Germinal center (tissue), 1 donor: Measurements from ENCODE around the gene AK8.
"Not testable (repeated sequence)": the region's sequence is repeated elsewhere in the genome, so short reads cannot be mapped to it uniquely, and the experiment has no call there.

ENCODE experiments used
- DNase-seq: peaks from one replicate; pipeline ENCODE4 v3.0.0; 2012; ENCODE audit warnings: mixed read lengths, low spot score

AK8 gene

DNA sequence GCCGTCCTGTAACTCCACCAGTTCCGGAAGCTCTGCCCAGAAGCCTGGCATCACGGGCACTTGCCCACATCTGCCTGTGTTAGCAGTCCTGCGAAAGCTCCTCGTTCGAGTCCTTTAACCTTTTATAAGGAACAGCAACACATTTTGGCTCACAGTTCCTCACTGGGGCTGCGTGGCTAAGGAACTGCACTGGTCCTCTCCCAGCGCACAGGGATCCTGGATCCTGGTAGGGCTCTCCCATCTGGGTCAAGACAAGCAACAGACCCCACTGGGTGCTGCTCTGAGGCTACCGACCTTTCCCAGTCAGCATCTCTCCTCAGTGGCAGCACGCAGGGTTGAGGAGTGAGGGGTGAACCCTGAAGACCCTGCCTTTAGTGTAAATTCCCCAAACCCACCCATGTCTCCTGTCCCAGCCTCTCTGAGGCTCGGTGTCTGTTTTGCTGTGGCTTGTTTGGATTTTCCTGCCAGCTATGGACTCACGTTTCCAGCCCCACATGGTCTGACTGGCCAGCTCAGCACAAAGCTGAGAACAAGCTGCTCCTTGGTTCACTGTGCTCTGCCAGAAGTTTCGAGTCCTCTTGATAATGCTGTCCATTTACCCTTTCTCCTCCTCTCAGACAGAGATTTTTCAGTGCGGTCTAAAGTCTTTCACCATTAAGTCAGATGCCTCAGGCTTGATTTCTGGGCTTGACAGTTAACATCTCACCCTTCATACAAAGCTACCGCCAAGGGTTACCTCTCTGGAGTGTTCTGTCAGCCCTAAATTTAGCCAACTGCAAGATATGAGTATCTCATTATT is 80.0 kb downstream of the AK8 start:
- no peak for DNase-seq

DNA sequence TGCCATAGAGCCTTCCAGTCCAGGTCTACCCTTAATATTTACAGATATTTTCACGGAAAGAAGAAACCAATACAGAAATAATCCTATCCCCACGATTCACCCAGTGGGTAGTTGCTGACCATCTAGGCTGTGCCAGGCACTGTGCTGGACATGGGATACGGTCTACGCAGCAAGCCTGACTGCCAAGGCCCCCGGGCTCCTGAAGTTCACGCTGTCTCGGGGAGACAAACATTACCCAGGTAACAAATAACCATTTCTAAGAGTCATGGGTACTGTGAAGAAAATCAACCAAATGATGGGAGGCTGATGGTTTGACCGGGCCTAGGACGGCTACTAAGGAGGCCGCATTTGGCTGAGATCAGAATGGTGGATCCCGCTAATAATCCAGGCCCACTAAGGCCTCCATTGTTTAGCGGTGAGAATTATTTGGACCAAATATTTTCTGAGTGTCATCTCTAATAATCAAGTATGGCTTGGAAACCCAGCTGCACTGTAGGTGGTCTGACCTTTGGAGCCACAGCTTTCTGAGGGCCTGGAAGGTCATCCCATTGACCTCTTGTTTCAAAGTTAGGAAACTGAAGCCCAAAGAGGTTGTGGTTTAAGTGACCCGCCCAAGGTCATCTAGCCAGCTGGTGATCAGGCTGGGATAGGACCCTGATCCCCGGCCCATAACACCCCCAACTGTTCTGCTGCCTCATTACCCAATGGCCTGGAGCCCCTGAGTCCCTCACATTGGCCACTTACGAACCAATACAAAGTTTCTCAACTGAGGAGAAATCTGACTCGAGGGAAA is 82.4 kb downstream of the AK8 start:
- no peak for DNase-seq

DNA sequence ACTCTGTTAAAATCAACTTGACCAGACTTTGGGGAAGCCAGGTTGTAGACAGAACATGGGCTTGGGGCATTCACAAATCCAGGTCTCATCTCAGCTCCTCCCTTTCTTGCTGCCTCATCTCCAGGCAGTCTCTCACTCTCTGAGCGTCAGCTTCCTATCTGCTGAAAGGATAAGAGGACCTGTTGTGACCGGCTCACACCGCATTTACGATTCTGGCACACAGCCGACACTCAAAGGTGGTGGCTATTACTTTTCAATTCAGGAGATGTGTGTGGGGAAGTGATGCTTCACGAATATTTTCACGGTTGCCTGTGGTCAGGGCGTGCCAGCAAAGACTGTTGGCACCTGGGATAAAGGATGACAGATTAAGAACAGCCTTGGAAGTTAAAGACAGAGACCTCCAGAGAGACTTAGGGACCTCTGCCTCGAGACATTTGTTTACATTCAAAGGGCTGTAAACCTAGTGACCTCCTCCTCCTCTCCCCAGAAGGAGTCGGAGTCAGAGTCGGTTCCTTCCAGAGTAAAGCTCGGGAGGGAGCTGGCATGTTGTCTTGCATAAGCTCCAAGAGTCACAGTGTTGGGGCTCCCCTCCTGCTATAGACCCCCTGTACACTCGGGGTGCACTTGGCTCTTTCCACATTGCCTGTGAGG is 83.2 kb downstream of the AK8 start:
- no peak for DNase-seq

DNA sequence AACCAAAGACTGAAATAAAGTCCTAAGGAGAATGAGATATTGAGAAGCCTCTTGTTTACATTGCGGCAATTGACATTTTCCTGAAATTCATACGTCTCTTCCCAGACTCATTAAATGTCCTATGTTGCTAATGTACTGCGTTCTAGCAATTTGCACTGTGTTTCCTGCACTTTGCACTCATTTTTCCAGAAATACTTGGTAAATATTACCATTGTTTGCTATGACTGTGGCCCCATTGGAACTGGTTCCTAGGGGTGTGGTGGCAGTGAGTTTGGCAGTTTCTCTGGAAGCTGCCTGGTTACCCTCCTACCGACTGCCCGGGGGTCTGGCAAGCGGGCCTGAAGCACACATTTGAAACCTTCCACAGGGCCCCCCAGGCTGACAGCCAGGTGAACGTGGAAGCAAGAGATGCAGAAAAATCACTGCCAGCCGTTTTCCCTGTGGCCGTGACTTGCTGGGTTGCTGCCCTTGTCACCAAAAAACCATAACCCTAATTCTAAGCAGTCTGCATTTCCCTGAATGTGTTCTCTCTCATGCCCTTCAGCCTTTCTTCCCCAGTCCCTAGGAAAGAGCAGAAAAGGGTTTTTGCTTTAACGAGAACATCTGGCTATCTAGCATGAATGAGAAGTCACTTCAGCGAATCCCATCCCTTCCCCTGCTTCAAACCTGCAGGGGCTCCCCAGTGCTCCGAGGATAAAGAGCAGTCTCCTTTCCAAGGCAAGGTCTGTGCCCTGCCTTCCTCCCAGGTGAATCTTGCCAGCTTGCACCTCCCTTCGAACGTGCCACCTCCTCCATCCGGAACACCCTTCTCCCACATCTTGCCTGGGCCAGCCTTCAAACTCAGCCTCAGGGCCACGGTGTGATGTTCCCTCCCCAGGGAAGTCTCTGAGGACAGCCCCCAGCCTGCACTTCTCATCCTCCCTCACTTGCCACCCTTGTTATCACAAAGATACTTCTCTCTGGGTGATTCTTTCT is 84.2 kb downstream of the AK8 start:
- no peak for DNase-seq

DNA sequence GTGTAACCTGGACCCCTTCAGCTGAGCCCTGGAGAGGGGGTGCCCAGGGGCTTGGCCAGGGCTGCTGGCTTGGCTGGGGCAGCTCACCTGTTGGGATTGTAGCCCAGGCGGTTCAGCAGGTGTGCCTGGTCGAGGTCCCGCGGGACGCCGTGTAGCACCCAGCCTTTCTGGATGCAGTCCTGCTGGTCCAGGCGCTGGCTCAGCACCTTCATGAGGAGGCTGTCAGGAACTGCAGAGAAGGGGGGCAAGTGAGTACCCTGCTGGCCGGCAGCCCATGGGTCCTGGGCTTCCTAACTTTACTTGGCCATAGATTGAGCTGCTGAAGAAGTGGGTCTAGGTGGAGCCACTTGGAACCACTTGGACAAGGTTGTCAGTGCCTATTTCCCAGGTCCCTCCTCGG is 85.5 kb downstream of the AK8 start:
- no peak for DNase-seq

DNA sequence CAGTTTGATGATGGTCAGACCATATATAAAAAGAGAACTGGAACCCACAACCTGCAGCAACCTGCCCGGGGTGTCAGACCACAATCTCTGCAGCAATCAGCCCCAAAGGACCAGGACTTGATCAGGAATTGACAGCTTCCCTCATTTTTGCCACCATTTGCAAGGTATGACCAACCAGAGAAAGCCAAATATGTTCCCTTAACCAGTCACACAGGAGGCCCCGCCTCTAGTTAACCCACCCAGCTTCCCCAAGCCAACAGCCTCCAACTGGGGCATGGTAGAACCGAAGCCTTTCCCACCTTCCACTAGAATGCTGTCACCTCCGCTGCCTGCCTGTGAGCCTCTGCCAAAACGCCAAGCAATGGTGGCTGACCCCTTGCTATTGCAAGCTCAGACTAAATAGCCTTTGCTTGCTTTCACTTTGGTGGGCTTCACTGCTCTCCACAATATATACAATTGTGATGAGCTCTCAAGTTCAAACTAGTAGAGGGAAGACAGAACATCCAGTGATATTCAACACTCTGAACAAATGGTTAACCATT is 86.3 kb downstream of the AK8 start:
- DNase-seq, result no peak

DNA sequence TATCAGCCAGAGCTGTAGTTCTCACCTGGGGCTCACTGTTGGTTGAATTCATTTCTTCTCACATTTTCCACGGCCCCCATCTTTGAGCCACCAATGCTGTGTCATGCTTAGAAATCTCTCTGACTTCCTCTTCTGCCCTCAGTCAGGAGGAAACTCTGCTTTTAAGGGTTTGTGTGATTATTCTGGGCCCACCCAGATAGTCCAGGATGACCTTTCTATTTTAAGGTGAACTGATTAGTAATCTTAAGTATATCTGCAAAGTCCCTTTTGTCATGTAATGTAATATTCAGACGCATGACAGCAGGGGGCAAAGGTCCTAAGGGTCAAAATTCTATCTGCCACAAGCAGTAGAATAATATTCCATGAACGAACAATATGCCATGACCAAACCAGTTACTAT is 88.4 kb downstream of the AK8 start:
- no peak for DNase-seq

DNA sequence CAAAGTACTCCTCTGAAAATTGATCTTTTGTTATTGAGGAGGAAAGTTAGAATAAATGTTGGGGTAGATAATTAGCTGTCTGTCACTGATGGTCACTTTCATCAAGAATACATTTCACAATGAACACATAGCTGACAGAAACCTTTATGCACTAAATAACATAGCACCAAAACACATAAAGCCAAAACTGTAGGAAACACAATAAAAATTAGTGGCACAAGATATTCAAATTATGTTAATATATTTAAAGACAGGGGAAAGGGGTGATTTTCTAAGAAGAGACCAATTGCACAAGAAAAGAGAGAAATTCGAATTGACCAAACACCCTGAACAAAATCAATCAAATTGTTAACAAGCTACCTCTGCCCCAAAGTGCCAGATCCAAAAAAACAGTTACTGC is 89.7 kb downstream of the AK8 start:
- DNase-seq, result no peak

DNA sequence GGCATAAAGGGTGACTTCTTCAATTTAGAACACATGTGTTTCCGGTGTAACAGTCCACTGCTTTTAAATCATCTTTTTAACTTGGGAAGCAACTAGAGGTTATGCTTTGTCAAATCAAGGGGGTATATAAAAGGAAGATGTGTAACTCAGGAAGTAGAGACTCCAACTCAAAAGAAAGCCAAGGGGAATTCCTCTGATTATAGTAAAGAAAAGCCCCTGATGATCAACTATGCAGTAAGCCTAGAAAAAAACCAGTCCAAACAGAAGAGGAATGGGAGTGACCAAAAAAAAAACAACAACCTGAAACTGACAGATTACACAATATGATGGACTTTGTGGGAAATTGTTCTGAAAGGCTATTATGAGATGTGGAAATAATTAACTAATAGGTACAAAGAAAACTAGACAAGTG is 90.3 kb downstream of the AK8 start:
- no peak for DNase-seq

DNA sequence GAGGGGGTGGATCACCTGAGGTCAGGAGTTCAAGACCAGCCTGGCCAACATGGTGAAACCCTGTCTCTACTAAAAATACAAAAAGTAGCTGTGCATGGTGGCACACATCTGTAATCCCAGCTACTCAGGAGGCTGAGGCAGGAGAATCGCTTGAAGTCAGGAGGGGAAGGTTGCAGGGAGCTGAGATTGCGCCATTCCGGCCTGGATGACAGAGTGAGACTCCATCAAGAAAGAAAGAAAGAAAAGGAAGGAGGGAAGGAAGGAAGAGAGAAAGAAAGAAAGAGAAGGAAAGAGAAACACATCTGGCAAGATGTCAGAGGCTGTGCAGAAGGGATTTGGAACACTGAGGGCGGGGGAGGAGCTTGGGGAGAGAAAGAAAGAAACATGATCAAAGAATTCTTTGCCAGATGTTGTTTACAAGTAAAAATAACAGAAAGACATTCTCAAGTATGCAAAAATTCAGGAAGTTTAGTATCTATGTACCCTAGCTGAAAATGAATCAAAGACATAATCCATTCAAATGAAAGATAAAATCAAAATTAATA is 93.7 kb downstream of the AK8 start:
- no peak for DNase-seq

DNA sequence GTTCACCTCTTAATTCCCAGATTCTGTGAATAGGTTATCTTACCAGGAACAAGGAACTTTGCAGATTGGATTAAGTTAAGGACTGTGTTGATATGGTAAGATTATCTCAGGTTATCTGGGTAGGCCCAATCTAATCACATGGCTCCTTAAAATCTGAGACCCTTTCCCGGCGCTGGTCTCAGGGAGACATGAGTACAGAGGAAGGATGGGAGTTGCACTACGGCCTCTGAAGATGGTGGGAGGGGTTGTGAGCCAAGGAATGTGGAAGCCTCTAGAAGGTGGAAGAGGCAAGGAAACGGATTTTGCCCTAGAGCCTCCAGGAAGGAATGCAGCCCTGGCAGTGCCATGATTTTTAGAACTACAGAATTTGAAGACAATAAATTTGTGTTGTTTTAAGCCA is 95.1 kb downstream of the AK8 start:
- no peak for DNase-seq

DNA sequence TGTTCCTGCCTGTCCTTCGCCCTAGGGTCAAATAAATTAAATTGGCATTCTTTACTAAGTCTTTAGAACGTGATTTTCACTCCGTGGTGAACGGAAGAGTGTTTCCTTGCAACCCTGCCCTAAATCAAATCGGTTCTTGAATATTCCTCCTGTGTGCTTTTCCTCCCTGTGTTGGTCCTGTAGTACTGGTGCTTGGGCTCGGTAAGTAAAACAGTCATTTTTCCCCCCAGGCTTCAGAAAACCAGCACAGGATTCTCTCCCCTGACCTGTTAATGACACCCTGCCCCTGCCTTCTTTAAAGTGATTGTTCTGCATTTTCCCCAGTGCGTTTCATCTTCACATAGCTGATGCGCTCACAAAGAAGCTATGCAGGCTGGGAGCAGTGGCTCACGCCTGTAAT is 96.0 kb downstream of the AK8 start:
- DNase-seq, result no peak

DNA sequence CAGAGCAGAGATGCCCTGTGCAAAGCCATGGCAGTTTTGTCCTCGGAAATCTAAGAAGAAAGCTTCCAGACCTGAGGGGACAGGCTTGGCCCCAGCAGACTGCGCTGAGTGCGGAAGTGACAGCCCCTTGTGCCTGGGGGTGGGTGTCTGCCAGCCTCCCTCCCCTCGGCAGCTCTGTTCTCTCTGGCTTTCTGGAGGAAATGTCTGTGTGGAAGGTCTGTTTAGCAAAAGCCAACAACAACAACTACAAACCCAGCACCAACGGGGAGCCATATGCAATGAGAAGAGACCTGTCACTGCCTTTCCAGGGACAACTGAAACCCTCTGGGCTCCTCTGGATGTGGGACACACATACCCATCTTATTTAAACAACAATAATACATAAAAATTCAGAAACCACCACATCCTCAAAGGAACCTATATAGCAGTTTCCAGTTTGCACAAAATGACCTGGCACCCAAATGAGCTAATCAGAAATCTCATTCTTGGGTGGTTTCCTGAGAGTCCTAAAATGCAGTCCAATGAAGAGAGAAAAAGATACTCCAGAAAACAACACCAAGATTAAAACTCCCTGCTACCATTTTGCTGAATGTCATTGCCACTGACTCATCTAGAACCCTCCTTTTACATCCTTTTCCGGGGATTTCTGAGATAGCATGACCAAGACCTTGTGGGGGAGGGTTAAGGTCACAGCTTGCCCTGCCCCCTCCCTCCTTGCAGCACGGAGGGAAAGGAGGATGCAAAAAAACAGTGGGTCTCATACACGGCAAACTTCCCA is 97.7 kb downstream of the AK8 start:
- DNase-seq, result no peak

DNA sequence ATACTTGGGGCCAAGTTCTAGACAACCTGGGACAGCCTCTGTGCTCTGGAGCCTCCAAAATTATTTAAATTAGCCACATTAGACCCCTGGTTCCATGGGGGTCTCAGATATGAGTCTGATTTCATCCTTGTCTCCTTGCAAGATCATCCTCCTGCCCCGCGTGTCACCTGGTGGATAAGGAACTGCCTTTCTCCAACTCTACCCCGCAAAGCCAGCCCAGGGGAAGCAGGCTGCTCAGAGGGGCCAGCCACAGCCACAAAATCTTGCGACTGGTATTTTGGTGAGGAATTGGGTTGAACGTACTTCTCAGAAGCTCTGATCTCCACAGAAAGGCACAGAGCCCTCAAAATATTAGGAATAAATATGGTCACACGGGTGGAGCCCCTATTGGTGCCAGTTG is 101.2 kb downstream of the AK8 start:
- DNase-seq, result no peak

DNA sequence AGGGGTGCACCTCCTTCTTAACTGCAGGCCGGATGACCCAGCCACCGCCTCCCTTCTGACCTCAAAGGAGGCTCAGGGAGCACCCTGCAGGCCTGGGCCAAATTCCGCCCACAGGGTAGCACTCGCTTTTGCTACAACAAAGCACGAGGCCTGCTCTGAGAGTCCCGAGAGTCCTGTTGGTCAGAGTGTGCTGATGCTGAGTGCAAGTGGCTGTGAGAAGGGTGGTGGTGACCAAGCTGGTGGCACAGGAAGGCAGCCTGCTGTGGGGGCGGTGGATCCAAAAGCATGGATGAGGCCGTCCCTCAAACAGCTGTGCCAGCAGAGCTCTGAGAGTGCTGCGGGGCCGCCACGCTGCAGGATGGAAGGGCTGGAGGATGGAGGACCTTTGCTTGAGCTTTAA is 101.8 kb downstream of the AK8 start:
- DNase-seq, result no peak

DNA sequence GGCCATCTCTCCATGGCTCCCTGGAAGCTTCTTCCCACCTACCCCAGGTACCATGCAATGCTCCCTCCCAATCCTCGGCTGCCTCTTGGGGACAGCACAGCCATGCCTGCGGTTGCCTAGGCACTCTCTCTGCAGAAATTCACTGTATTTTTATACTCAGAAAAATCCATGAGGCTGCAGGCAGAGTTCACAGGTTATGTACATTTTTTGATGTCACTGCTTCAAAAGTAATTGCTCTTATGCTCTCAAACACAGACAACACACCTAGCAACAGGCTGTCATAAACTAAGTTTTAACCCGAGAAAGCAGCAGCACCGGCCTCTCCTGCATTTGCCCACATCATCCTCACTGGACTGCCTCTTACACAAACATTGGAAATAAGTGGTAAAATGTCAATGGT is 102.4 kb downstream of the AK8 start:
- DNase-seq, result no peak

DNA sequence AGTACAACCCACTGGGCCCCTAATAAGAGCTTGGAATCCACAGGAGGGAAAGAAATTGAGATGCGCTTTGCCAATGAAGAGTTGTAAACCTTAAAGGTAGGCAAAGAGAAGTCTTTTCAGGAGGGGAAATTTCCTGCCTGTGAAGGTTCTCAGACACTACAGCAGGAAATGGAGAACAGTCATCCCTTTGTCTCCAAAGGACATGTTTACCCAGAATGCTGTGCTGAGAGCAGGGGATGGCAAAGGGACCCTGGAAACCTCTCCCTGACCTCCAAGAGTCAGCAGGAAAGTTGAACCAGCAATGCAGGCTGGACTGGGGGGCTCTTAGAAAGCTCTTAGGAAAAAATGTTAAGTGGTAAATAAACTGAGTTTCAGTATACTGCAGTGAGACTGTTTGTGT is 103.2 kb downstream of the AK8 start:
- no peak for DNase-seq

DNA sequence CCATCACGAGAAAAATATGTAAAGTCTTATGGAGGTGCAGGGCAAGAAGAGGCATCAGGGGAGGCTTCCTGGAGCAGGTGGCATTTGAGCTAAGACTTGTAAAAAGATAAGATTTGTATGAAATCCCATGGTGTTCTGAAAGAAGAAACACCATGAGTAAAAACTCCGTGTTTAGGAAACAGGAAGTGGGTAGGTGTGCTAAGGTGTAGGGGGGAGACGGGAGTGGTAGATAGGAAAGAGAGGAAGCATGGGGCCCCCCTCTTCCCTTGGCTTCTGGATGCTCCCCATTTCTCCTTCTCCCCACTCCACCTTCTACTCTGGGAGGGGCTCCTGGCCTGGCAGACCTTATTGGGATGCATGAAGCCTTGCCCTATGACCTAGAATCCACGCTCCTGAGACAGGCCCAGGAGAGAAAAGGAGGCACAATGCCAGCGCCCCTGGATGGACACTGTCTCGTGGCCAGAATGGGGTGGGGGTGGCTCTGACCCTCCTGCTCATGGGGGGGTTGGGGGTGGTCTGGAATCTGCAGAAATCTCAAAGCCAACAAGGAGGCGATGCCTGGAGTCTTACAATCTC is 104.2 kb downstream of the AK8 start:
- no peak for DNase-seq

DNA sequence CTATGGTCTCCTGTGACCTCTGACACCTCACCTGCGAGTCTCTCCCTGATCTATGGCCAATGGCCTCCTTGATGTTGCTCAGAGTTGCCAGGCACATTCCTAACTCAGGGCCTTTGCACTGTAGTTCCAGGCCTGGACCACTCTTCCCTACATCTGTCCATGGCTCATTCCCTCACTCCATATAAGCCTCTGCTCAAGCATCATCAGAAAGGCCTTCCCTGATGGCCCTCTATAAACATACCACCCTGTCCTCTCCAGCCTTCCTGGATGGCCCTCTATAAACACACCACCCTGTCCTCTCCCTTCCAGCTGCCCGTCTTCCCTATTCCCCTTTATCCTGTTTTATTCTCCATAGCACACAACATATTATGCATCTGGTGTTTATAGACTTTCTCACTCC is 105.0 kb downstream of the AK8 start:
- DNase-seq, result no peak

DNA sequence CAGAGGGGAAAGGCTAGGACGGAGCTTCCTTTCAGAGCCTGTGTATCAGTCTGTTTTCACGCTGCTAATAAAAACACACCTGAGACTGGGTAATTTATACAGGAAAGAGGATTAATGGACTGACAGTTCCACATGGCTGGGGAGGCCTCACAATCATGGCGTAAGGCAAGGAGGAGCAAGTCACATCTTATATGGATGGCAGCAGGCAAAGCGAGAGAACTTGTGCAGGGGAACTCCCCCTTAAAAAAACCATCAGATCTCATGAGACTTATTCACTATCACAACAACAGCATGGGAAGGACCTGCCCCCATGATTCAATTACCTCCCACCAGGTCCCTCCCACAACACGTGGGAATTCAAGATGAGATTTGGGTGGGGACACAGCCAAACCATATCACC is 106.3 kb downstream of the AK8 start:
- DNase-seq, result not testable (repeated sequence)
